Brain microvascular endothelial cell (primary cell): Measurements from ENCODE around the gene NACC1.
A peak's percentile ranks its signal among the peaks of the same experiment; 100 is the strongest.
"Not testable (repeated sequence)": the region's sequence is repeated elsewhere in the genome, so short reads cannot be mapped to it uniquely, and the experiment has no call there.

ENCODE experiments used
- DNase-seq: peaks from one replicate; pipeline ENCODE4 v3.0.0-alpha.2; 2020
- H3K27ac ChIP-seq: fragments of 250-450 bp; sonication (Bioruptor Pico); 2 replicates; pipeline ENCODE4 v1.5.1; 2020; ENCODE audit warnings: mild to moderate bottlenecking, moderate library complexity
- H3K27me3 ChIP-seq: fragments of 250-450 bp; sonication (Bioruptor Pico); replicated peaks from 2 replicates; pipeline ENCODE4 v1.5.1; 2020; ENCODE audit warnings: mild to moderate bottlenecking
- H3K36me3 ChIP-seq: fragments of 250-450 bp; sonication (Bioruptor Pico); replicated peaks from 2 replicates; pipeline ENCODE4 v1.5.1; 2020; ENCODE audit warnings: mild to moderate bottlenecking
- H3K4me3 ChIP-seq: 2 replicates; pipeline ENCODE4 v1.5.1; 2011; ENCODE audit warnings: low read depth, mild to moderate bottlenecking, control low read depth, low read length, moderate library complexity
- in situ Hi-C: cut with HindIII; loops from 2 replicates; pipeline ENCODE4 v1.10.0; 2017; ENCODE audit warnings: low sequenced_read_pairs, low pct_ligation_motif_present
- TF ChIP-seq, protein P1 (sequence below): IDR thresholded peaks from 2 replicates; pipeline ENCODE4 v1.5.1; 2011; ENCODE audit warnings: low read depth, mild to moderate bottlenecking, moderate library complexity, low read length, control low read depth, inconsistent platforms; ENCODE audit errors: missing control alignments

Gene NACC1

GRCh38 chr19:13160557-13160956, 42.5 kb downstream of the NACC1 start:
- Histone ChIP-seq H3K36me3 (no peaks in the 10 kb centered on the region), H3K27me3 (no peaks in the 10 kb centered on the region), H3K4me3 (no peak overlapping the region), H3K27ac (no peak overlapping the region)
- TF ChIP-seq, protein P1, sequence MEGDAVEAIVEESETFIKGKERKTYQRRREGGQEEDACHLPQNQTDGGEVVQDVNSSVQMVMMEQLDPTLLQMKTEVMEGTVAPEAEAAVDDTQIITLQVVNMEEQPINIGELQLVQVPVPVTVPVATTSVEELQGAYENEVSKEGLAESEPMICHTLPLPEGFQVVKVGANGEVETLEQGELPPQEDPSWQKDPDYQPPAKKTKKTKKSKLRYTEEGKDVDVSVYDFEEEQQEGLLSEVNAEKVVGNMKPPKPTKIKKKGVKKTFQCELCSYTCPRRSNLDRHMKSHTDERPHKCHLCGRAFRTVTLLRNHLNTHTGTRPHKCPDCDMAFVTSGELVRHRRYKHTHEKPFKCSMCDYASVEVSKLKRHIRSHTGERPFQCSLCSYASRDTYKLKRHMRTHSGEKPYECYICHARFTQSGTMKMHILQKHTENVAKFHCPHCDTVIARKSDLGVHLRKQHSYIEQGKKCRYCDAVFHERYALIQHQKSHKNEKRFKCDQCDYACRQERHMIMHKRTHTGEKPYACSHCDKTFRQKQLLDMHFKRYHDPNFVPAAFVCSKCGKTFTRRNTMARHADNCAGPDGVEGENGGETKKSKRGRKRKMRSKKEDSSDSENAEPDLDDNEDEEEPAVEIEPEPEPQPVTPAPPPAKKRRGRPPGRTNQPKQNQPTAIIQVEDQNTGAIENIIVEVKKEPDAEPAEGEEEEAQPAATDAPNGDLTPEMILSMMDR: no peak
- in situ Hi-C loops: no loop called here
- DNase-seq: peak; percentile 36

GRCh38 chr19:13162724-13163608, 44.9 kb downstream of the NACC1 start:
- H3K4me3 ChIP-seq: peak overlapping the region; percentile 43
- TF ChIP-seq, protein P1: no peak
- H3K27ac ChIP-seq: peak overlapping the region; percentile 72
- peak; percentile 96 for DNase-seq
- no peaks in the 10 kb centered on the region for H3K36me3 ChIP-seq
- no peaks in the 10 kb centered on the region for H3K27me3 ChIP-seq
- in situ Hi-C loops: no loop called here

GRCh38 chr19:13163609-13164342, 45.7 kb downstream of the NACC1 start:
- Histone ChIP-seq H3K36me3 (no peaks in the 10 kb centered on the region), H3K27me3 (no peaks in the 10 kb centered on the region), H3K4me3 (peak overlapping the region; percentile 17), H3K27ac (peak overlapping the region; percentile 72)
- in situ Hi-C loops: no loop called here
- DNase-seq: peak; percentile 66
- TF ChIP-seq, protein P1: no peak

- Histone ChIP-seq H3K27me3 (no peaks in the 10 kb centered on the region), H3K36me3 (no peaks in the 10 kb centered on the region), H3K27ac (peak overlapping the region; percentile 72), H3K4me3 (peak overlapping the region; percentile 12)
- TF ChIP-seq, protein P1: no peak
- DNase-seq: no peak
- in situ Hi-C loops: no loop called here
Measured at GRCh38 chr19:13164343-13165161, 46.5 kb downstream of the NACC1 start.

DNA sequence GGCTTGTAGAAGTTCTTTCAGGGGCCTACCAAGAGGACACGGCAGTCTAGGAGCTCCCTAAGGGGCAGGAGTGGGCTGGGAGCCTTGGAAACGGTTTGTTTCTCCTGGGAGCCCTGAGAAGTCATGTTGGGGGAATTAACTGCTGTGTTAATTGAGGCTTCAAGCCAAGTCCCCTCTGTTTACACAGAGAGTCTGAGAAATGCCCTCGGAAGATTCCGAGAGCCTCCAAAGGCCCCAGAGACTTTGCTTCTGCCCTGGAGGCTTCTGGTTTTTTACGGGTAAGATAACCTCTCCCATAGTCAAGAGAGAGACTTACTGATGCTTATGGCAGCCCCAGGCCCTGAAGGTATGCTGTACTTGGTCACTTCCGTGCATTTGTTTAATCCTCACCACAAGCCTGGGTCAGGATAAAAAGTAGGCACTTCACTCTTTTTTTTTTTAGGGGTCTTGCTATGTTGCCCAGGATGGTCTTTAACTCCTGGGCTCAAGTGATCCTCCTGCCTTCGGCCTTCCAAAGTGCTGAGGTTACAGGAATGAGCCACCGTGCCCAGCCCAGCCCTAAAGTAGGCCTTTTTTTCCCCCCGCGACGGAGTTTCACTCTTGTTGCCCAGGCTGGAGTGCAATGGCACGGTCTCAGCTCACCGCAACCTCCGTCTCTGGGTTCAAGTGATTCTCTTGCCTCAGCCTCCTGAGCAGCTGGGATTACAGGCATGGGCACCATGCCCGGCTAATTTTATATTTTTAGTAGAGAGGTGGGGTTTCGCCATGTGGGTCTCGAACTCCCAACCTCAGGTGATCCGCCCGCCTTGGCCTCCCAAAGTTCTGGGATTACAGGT, 47.3 kb downstream of the NACC1 start:
- no peaks in the 10 kb centered on the region for H3K36me3 ChIP-seq
- no peak for DNase-seq
- peak overlapping the region; percentile 72 for H3K27ac ChIP-seq
- no peaks in the 10 kb centered on the region for H3K27me3 ChIP-seq
- no peak overlapping the region for H3K4me3 ChIP-seq
- in situ Hi-C loops: no loop called here
- TF ChIP-seq, protein P1: no peak

DNA sequence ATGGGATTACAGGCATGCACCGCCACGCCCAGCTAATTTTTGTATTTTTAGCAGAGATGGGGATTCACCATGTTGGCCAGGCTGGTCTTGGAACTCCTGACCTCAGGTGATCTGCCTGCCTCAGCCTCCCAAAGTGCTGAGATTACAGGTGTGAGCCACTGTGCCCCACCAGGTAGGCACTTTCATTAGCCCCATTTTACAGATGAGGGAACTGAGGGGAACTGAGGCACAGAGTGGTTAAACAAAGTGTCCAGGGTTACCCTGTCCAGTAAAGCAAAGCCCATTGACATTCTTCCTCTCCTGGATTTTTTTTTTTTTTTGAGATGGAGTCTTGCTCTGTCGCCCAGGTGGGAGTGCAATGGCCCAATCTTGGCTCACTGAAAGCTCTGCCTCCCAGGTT, 48.1 kb downstream of the NACC1 start:
- H3K4me3 ChIP-seq, in situ Hi-C loops, H3K27me3 ChIP-seq, H3K27ac ChIP-seq, H3K36me3 ChIP-seq, DNase-seq: not testable (repeated sequence)
